Testis (tissue), 2 donors: ENCODE data around the gene PXMP2.

ENCODE experiments used
- CTCF ChIP-seq, 3 experiments: fragments of 450-650 bp in 2 of 3; fragments of 200-600 bp in 1 of 3; sonication (generic) in 1 of 3; IDR thresholded peaks; one replicate each; pipeline ENCODE4 v1.5.1; 2016 to 2019; ENCODE audit warnings: antibody characterized with exemption in 3 of 3, mild to moderate bottlenecking in 2 of 3, moderate library complexity in 1 of 3
- POLR2A ChIP-seq: fragments of 450-650 bp; IDR thresholded peaks from one replicate; pipeline ENCODE4 v1.6.1; 2017; ENCODE audit warnings: antibody characterized with exemption, mild to moderate bottlenecking, moderate library complexity

DNA sequence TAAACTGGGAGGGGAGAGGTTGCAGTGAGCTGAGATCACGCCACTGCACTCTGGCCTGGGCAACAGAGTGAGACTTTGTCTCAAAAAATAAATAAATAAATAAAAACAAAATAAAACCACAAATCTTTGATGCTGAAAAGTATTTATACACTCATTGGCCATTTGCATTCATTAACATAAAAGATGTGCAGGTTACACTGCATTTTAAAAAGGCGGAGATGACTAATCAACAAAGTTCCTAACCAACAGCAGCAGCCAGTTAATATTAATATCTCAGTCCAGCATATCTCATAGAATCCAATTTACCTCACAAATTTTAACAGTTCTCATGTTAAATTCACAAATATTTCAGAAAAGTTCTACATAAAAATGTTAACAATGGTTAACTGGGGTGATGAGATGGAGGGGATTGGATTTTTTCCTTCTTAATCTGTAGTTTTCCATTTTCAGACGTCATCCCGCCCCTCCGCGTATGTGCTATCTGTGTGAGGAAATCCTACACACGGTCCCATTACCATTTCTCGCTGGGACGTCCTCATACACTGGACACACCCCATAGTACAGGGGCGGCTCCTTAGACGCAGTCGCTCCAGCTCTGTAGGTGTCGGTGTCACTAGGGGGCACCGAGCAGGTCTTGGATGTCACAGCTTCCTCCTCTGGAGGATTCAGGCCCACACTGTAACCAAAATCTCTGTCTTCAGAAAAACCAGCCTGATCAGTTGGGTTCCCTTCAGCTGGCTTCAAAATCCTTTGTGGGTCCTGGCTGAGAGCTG is 67.0 kb downstream of the PXMP2 start:
- TF ChIP-seq CTCF (IDR thresholded peaks at IDR 0.05) (no peak), POLR2A (no peak)
